ENCODE data around the gene FIG4. TPM values are rescaled to one million over a fixed set of nuclear protein-coding genes. Genes with fewer than 3 reads are reported as not detected.

The FIG4 gene
- total RNA-seq, 1 experiment from 2014 or later = 23.1 TPM

GRCh38 chr6:109671733-109672132 is 19.4 kb upstream of the FIG4 start:
- Histone ChIP-seq H4K20me1 (ENCODE audit: control insufficient read depth, insufficient read depth, insufficient read length) (no peaks in the 10 kb centered on the region), H3K4me2 (ENCODE audit: insufficient read depth, insufficient read length, low read length) (no peak overlapping the region), H3K9me3 (ENCODE audit: control insufficient read depth, low read depth, low read length) (no peaks in the 10 kb centered on the region), H3T11ph (ENCODE audit: low read length) (no peak overlapping the region), H3K56ac (ENCODE audit: insufficient read length, low read depth, low read length) (no peak overlapping the region), H2BK5ac (ENCODE audit: insufficient read length, low read length) (no peak overlapping the region), H3K79me2 (ENCODE audit: insufficient read depth, low read length) (no peaks in the 10 kb centered on the region), H3K27ac (ENCODE audit: insufficient read length, low read depth, low read length) (no peak overlapping the region), H3K9ac (ENCODE audit: extremely low read depth, insufficient read length, low read length) (no peak overlapping the region), H3K4ac (ENCODE audit: low read depth, low read length) (no peak overlapping the region), H3K27me3 (ENCODE audit: insufficient read depth, low read length) (no peaks in the 10 kb centered on the region), H2BK12ac (ENCODE audit: insufficient read length, low read depth, low read length) (no peak overlapping the region), H4K91ac (ENCODE audit: insufficient read length, low read depth, low read length) (no peak overlapping the region), H3K23me2 (ENCODE audit: insufficient read length, low read depth, low read length, poor library complexity, severe bottlenecking) (no peaks in the 10 kb centered on the region), H2BK20ac (ENCODE audit: low read depth, low read length, poor library complexity, severe bottlenecking) (no peak overlapping the region), H3K18ac (ENCODE audit: insufficient read length, low read depth, low read length) (no peak overlapping the region), H4K5ac (ENCODE audit: insufficient read length, low read depth, low read length) (no peak overlapping the region), H3K23ac (ENCODE audit: insufficient read length, low read depth, low read length) (no peak overlapping the region), H2AK5ac (ENCODE audit: insufficient read length, low read length) (no peak overlapping the region), H4K8ac (replicated peaks; ENCODE audit: insufficient read length, low read depth, low read length) (no peak overlapping the region), H2AFZ (ENCODE audit: low read length) (no peak overlapping the region), H3K4me1 (ENCODE audit: insufficient read depth, low read length) (peaks cover 3% of the 10 kb centered on the region; the same call in 1 of the 2 replicates), H2BK15ac (ENCODE audit: low read depth, low read length) (no peak overlapping the region), H3K79me1 (ENCODE audit: insufficient read depth, low read depth, low read length, poor library complexity, severe bottlenecking) (no peaks in the 10 kb centered on the region), H2BK120ac (ENCODE audit: low read depth, low read length, poor library complexity, severe bottlenecking) (no peak overlapping the region), H3K14ac (ENCODE audit: insufficient read depth, low read length) (no peak overlapping the region)
- no peak for DNase-seq
- WGBS (ENCODE audit: extremely low coverage, insufficient read length, low lambda C conversion rate) = no CpG with 5 or more reads among the region's 2 CpGs
- no peaks in the 10 kb centered on the region; a peak in 1 of 7 replicates for H3K36me3 Mint-ChIP-seq (ENCODE audit: insufficient read depth in 1 of 3, low read depth in 3 of 3)
- H3K9me3 Mint-ChIP-seq = peaks cover 0 to 2% of the 10 kb centered on the region in 2 experiments; a peak in 1 of 5 replicates
- H3K4me3 Mint-ChIP-seq = no peak overlapping the region
- no peak for TF ChIP-seq CTCF (conservative IDR thresholded peaks at IDR 0.05)
- H3K27me3 Mint-ChIP-seq (ENCODE audit: low read depth) = no peaks in the 10 kb centered on the region
- peaks cover 9 to 10% of the 10 kb centered on the region in 2 experiments for H3K4me1 Mint-ChIP-seq
- H3K27ac Mint-ChIP-seq = no peak overlapping the region
